Measurements from ENCODE around the gene SLC38A10.

DNA sequence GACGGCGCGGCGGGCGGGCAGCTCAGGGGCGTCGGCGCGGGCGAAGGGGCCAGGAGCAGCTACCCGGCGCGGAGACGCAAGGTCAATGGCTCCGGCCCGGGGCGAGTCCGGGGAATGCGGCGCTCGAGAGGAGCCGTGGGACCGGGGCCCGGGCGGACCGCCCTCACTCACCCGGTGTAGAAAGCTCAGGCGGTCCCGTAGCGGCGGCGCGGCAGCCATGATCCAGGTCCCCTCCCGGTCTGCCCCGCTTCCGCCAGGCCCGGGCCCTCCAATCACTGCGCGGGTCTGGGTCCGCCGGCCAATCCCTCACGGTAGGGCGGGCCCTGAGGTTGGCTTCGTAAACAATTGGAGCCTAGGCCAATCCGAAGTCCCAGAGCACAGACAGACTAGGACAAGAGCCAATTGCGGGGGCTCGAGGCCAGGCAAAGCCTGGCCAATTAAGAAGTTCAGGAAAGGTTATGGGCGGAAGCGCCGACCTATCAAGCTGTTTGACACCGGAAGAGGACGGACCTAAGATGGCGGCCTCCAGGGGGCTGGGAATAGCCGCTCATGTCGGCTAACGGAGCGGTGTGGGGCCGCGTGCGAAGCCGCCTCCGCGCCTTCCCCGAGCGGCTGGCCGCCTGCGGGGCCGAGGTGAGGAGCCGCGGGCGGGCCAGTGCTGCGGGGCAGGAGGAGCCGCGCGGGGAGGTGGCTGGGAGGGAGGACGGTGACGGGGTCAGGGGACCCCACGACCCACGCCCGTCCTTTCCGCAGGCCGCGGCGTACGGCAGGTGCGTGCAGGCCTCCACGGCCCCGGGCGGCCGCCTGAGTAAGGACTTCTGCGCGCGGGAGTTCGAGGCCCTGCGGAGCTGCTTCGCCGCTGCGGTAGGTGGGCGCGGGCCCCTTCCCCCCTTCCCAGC lies 56.0 kb downstream of the SLC38A10 start, which contains the start of the genes NDUFAF8 and TEPSIN:
- TF ChIP-seq, protein P1, sequence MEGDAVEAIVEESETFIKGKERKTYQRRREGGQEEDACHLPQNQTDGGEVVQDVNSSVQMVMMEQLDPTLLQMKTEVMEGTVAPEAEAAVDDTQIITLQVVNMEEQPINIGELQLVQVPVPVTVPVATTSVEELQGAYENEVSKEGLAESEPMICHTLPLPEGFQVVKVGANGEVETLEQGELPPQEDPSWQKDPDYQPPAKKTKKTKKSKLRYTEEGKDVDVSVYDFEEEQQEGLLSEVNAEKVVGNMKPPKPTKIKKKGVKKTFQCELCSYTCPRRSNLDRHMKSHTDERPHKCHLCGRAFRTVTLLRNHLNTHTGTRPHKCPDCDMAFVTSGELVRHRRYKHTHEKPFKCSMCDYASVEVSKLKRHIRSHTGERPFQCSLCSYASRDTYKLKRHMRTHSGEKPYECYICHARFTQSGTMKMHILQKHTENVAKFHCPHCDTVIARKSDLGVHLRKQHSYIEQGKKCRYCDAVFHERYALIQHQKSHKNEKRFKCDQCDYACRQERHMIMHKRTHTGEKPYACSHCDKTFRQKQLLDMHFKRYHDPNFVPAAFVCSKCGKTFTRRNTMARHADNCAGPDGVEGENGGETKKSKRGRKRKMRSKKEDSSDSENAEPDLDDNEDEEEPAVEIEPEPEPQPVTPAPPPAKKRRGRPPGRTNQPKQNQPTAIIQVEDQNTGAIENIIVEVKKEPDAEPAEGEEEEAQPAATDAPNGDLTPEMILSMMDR (IDR thresholded peaks at IDR 0.05), result no peak
- TF ChIP-seq NRF1 (IDR thresholded peaks at IDR 0.05; ENCODE audit: low read depth, low read length), result no peak
- TF ChIP-seq POLR2AphosphoS5 (IDR thresholded peaks at IDR 0.05; ENCODE audit: low read depth, low read length), result peak; percentile 73

Data from SK-N-SH (cell line).